Stimulated activated CD8-positive, alpha-beta memory T cell treated with anti-CD3 and anti-CD28 coated beads, Interleukin-15, amount 100 ng/mL, for 48 hours (primary cell): ENCODE results near the gene DNAJB11.
"Not testable (repeated sequence)": the region's sequence is repeated elsewhere in the genome, so short reads cannot be mapped to it uniquely, and the experiment has no call there.

Experiments used
- DNase-seq, 2 donors: peaks; one replicate each; pipeline ENCODE4 v3.0.0-alpha.2; 2020; ENCODE audit warnings: low read depth in 2 of 2

The DNAJB11 gene

DNA sequence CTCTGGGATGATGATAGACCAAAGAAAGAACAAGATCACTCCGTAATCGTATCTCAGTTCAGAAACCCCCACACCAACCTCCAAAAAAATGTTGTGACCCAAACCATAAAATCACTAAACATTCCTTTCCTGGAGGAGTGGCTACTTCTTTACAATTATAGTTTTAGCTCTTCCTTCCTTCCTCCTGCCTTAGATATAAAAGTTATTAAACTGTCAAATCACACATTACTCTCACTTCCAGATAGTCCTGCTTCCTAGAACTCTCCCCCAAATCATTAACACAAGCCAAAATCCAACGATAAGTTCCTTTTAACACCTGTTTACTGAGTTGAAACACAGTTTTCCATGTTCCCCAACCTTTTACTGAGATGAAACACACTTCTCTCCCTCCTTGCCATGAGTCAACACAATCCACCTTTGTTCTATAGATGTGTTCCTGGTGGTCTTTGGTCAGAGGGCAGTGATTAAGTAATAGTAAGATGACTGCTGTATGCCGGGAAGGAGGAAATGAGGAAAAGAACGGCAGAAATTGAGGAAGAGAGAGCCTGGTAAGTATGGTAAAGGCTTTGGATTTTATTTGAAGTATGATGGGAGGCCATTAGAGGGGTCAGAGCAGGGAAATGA lies 18.0 kb upstream of the DNAJB11 start:
- no peak for DNase-seq

DNA sequence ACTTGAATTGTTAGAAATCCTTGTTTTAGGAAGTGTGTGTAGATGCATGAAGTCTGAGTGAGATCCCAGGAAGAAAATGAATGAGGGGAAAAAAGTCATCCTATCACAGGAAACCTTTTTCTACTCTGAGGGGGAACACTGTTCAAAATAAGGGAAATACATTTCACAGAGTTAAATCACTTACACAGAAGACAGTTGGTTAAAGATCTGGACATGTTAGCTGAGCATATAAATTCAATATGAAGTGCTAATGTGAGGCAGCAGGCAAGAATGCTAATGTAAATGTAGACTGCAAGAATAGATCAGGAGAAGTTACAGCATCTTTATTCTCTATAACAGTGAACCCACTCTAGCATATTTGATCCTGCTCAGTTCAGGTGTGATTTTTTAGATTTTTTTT lies 5.9 kb upstream of the DNAJB11 start:
- no peak for DNase-seq

GRCh38 chr3:186566772-186567071 lies 3.8 kb upstream of the DNAJB11 start:
- no peak for DNase-seq

DNA sequence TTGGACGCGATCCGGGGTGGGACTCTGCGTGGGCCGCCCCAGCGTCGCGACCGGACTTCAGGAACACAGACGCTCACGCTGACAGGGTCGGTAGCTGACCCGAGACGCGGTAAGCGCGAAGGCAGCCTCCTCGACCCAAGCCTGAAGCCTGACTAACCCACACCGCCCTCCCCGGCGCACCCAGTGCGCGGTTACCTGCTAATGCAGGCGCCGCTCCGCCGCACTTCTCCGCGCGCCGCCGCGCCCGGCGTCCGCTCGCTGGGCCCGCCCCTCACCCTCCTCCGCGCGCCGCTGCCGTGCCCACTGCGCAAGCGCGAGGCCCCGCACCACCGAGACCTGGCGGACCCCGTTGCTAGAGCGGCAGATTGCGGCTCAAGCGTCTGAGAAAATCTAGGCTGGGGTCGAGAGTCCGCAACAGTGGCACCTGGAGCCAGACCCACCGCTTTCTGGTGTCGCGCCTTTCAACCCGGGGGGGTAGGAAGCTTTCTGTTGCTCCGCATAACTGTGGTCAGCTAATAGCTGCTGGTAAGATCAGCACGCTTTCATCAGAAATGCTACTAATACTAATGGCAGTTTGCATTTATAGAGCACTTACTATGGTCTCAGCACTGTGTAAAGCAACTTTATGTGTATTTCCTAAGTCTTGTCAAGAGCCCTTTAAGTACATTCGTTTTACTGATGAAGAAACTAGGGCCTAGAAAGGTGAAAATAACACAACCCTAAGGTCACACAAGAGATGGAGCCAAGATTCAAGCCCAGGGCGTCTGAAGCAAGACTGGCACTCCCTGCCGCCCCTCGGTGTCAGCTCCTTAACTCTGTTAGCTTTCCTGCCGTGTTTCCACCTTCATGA lies 3.2 kb upstream of the DNAJB11 start, which contains the start of gene TBCCD1:
Gene TBCCD1, minus strand, starts transcription at position 268 of the 850 bp plus-strand sequence. CDS start 3,010 bp downstream, outside the sequence.
- peak; percentile 88 for DNase-seq

- not testable (repeated sequence) for DNase-seq
These were observed 1.2 kb upstream of the DNAJB11 start for GRCh38 chr3:186569361-186569760.

DNA sequence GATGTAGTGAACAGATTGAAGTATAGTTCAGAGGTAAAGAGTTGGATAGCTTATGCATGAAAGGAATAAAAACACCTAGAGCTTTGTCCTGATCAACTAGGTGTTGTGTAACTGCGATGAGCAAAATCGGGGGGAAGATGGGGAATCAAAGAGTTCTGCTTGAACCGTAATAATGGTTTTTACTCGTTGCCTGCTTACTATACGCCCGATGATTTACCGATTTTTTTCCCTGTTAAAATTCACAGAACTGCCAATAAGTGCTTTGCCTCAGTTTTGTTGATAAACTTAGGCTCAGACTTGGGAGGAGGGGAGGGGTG lies 783 bp upstream of the DNAJB11 start:
- no peak for DNase-seq

DNA sequence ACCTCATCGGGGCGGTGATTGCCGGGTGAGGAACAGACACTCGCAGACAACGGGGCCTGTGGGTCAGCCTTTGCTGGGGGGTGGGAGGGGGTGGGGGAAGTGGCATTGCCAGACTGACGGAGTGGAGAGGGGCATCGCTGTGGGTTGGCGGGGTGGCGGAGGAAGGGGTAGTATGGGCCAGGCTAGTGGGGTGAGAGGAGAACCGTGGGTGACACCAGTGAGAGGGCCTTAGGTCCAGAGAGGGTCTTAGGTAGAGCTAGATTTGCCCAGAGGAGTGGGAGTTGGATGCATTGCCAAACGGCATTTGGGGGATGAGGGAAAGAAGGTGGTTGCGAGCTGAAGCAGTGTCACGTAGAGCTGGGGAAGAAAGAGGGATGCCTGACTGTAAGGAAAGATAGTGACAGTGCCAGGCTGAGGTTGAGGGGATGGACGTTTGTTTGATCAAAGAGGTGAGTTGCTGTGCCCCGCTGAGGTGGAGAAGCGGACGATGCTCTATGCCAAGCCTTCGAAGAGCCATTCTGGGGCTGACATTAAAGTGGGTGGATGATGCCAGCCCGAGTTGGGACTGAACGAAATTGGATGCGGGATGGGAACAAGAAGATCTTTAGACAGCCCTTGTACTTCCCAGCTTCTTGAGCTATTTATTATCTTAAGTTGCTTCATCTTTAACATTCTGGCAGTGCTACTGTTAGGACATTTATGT lies 572 bp downstream of the DNAJB11 start:
- no peak for DNase-seq

DNA sequence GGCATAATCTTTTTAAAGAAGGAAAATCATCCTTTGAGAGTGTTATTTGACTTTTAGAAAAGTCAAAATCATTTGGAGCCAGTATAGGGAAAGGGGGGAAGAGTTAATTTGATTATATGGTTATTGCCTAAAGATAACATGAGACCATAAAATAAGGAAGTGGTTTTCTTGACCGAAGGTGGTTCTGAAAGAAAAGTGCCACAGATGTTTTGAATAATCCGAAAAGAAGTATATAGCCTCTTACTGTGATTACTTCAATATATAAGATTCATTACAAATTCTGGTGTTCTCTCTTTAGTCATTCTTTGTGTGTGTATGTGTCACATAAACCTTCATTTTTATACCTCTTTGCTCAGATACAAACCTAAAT lies 1.1 kb downstream of the DNAJB11 start:
- no peak for DNase-seq

- no peak for DNase-seq
These were observed 7.0 kb downstream of the DNAJB11 start for GRCh38 chr3:186577521-186577920.

GRCh38 chr3:186580785-186581184 lies 10.3 kb downstream of the DNAJB11 start:
- DNase-seq: no peak

DNA sequence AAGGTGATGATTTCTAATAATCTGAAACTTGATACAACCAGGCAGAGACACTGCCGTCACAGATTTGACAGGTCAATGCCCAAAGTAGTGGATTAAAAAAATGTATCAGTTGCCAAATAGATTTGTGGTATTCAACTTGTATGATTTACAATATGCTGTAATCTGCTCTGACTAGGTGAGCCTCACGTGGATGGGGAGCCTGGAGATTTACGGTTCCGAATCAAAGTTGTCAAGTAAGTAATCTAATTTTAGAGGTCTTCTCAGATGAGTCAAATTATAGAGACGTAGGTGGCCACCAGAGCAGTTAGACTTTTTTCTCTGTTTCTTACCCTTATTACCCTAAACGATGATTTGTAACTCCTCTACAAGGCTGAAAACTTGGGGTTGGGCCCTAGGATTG lies 12.0 kb downstream of the DNAJB11 start:
- no peak for DNase-seq

DNA sequence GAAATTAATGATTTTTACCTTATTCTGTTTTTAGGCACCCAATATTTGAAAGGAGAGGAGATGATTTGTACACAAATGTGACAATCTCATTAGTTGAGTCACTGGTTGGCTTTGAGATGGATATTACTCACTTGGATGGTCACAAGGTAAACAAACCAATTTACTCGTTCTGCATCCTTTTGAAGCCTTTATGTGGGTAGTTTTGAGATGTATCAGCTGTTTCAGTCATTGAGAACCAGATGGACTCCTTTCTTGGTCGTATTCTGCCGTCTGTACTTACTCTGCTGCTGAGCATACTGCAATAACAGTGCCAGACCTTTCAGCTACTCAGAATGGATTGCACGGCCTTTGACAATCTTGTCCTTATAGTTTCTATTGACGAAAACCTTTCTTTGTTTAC lies 13.3 kb downstream of the DNAJB11 start:
- no peak for DNase-seq

DNA sequence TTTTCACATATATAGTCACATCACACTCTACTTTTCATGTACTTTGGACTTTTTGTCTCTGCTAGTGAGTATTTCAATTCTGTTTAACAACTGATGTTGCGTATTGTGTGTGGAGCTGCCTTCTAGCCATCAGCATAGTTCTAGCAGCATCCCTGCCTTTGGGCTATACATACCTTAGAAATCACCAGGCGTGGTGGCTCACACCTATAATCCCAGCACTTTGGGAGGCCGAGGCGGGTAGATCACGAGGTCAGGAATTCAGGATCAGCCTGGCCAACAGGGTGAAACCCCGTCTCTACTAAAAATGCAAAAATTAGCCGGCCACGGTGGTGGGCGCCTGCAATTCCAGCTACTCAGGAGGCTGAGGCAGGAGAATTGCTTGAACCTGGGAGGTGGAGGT lies 15.7 kb downstream of the DNAJB11 start:
- not testable (repeated sequence) for DNase-seq

GRCh38 chr3:186587183-186587582 lies 16.7 kb downstream of the DNAJB11 start:
- no peak for DNase-seq

- DNase-seq: no peak
These were observed 18.1 kb downstream of the DNAJB11 start for GRCh38 chr3:186588632-186589031.

DNA sequence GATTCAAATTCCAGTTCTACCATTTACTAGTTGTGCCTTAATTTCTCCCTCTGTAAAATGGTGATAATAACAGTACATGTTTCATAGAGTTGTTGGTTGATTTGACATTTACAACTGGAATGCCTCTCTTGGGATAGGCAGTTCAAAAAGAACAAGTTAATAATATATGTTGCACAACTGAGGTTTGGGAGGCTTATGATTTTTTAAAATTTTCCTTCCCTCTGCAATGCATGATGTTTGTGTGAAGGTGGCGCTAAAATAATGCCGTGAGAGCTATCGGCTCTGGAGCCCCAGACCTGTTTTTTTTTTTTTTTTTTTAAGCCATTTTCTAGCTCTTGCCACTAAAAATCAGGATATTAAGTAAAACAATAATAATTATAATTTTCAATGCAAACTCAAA lies 18.6 kb downstream of the DNAJB11 start:
- DNase-seq: no peak

- no peak for DNase-seq
These were observed 19.5 kb downstream of the DNAJB11 start for GRCh38 chr3:186589856-186590579.

DNA sequence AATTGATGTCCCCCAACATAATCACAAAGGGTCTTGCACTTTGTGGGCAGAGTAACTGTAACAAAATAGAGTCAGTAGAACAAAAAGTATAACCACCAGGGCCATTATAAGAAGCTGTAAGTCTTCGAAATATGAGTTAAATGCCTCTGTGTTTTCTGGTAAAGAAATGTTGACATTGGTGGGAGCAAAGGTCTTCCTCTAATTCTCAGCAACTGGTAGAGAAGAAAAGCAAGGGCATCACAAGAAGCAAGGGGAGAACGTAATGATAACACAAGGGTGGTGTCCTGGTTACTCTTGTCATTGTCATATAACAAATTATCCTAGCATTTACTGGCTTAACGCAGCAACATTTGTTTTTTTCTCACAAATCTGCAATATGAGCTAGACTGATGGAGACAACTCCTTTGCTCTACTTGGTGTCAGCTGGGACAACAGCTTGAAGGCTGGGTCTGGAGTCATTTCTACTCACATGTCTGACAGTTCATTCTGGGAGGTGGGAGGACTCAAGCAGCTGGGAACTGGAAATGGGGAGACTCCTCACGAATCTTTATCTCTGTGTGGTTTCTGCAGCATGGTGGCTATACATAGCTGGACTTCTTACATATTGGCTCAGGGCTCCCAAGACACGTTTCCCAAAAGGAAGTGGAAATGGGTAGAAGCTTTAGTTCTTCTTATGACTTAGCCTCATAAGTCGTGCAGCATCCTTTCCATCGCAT lies 20.2 kb downstream of the DNAJB11 start:
- no peak for DNase-seq

DNA sequence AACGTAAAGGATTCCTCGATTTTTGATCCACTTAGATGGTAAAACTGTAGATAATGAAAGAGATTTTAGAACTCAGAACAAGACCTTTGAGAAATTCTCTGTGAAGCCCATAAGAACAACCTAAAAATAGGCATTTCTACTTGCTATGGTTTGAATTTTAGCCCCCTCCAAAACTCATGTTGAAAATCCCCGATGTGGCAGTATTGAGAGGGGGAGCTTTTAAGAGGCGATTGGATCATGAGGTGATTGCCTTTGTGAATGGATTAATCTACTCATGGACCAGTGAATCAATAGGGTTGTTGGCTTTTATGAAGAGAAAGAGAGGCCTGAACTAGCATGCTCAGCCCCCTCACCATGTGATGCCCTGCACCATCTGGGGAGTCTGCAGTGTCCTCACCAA lies 22.2 kb downstream of the DNAJB11 start:
- no peak for DNase-seq

GRCh38 chr3:186593862-186594261 lies 23.3 kb downstream of the DNAJB11 start:
- no peak for DNase-seq

DNA sequence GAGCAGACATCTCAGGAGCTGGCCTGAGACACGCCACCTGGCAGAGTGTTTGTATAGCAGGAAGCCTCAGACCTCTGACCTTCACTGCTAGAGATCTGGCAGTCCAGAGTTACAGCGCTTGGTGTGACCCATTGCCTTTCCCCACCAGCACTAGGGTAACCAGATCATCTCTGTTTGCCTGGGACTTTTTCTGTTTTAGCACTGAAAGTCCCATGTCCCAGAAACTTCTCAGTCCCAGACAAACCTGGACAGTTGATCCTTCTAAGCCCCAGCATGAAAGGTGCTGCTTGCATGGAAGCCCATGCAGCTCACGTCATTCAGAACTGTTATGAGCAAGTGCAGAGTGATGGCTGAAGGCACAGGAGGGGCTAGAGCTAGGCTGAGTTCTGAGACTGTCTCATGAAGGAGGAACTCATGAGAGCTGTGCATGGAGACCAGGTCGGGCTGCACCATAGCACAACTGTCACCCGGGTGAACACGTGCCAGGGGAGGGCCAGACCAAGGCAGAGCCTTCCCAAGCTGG lies 24.1 kb downstream of the DNAJB11 start:
- no peak for DNase-seq
